ENCODE measurements around the gene IL11. TPM values are rescaled to one million over a fixed set of nuclear protein-coding genes. Genes with fewer than 3 reads are reported as not detected.

IL11 gene
- total RNA-seq, 1 experiment from 2014 or later, result 3.9 TPM

DNA sequence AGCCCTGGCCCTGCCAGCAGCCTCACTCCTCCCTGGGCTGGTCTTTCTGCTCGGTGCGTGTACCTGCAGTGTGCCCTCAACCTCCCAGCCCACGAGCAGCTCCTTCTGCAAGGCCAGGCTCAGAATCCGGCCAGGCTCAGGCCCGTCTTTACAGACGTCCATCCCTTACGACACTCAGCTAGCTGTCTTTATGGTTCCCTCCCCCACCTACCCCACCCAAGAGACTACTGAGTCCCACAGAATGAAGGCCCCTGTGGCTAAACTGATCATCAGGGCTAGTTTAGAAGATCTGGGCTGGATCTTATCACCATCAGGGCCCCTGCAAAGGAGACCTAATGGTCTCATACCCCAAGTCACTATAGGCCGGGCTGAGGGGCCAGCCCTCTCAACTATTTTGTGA lies 55.9 kb downstream of the IL11 start:
- no peak overlapping the region for H3K4ac ChIP-seq (ENCODE audit: low read depth, low read length)
- H2BK5ac ChIP-seq (ENCODE audit: insufficient read length, low read length), result peak overlapping the region; percentile 55
- TF ChIP-seq, protein P1, sequence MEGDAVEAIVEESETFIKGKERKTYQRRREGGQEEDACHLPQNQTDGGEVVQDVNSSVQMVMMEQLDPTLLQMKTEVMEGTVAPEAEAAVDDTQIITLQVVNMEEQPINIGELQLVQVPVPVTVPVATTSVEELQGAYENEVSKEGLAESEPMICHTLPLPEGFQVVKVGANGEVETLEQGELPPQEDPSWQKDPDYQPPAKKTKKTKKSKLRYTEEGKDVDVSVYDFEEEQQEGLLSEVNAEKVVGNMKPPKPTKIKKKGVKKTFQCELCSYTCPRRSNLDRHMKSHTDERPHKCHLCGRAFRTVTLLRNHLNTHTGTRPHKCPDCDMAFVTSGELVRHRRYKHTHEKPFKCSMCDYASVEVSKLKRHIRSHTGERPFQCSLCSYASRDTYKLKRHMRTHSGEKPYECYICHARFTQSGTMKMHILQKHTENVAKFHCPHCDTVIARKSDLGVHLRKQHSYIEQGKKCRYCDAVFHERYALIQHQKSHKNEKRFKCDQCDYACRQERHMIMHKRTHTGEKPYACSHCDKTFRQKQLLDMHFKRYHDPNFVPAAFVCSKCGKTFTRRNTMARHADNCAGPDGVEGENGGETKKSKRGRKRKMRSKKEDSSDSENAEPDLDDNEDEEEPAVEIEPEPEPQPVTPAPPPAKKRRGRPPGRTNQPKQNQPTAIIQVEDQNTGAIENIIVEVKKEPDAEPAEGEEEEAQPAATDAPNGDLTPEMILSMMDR (conservative IDR thresholded peaks at IDR 0.05), result no peak
- no peaks in the 10 kb centered on the region; the same call in 1 of the 2 replicates for H3K27me3 ChIP-seq (ENCODE audit: insufficient read depth, low read length)
- no peak overlapping the region for H4K91ac ChIP-seq (ENCODE audit: insufficient read length, low read depth, low read length)
- H3K9me3 ChIP-seq (ENCODE audit: control insufficient read depth, low read depth, low read length), result no peaks in the 10 kb centered on the region
- no peak overlapping the region for H2BK12ac ChIP-seq (ENCODE audit: insufficient read length, low read depth, low read length)
- no peak overlapping the region for H3K23ac ChIP-seq (ENCODE audit: insufficient read length, low read depth, low read length)
- H3K27ac ChIP-seq (ENCODE audit: insufficient read length, low read depth, low read length), result no peak overlapping the region
- no peak overlapping the region for H3K4me2 ChIP-seq (ENCODE audit: insufficient read depth, insufficient read length, low read length)
- Mint-ChIP-seq H3K36me3 (ENCODE audit: insufficient read depth in 1 of 3, low read depth in 3 of 3) (peaks cover 4 to 10% (median 9%) of the 10 kb centered on the region in 3 experiments; a peak in 5 of 7 replicates), H3K4me1 (peaks cover 3 to 7% of the 10 kb centered on the region in 2 experiments; a peak in 3 of 4 replicates), H3K27me3 (ENCODE audit: low read depth) (peaks cover 3% of the 10 kb centered on the region), H3K27ac (peak overlapping the region in 2 of 3 experiments; percentile 44 to 85; a peak in 3 of 7 replicates), H3K4me3 (no peak overlapping the region), H3K9me3 (no peaks in the 10 kb centered on the region)
- H3K9ac ChIP-seq (ENCODE audit: extremely low read depth, insufficient read length, low read length), result no peak overlapping the region
- no peak overlapping the region for H4K8ac ChIP-seq (replicated peaks; ENCODE audit: insufficient read length, low read depth, low read length)
- no peak overlapping the region for H3T11ph ChIP-seq (ENCODE audit: low read length)
- no peak overlapping the region for H2BK20ac ChIP-seq (ENCODE audit: low read depth, low read length, poor library complexity, severe bottlenecking)
- no peaks in the 10 kb centered on the region for H3K79me2 ChIP-seq (ENCODE audit: insufficient read depth, low read length)
- no peak overlapping the region for H4K5ac ChIP-seq (ENCODE audit: insufficient read length, low read depth, low read length)
- no peak overlapping the region for H3K18ac ChIP-seq (ENCODE audit: insufficient read length, low read depth, low read length)
- DNase-seq, result peak; percentile 26
- no CpG with 5 or more reads among the region's 8 CpGs for WGBS (ENCODE audit: extremely low coverage, insufficient read length, low lambda C conversion rate)
- no peak overlapping the region for H2BK120ac ChIP-seq (ENCODE audit: low read depth, low read length, poor library complexity, severe bottlenecking)
- no peaks in the 10 kb centered on the region for H3K79me1 ChIP-seq (ENCODE audit: insufficient read depth, low read depth, low read length, poor library complexity, severe bottlenecking)
- no peak overlapping the region for H2AK5ac ChIP-seq (ENCODE audit: insufficient read length, low read length)
- H3K56ac ChIP-seq (ENCODE audit: insufficient read length, low read depth, low read length), result no peak overlapping the region
- no peaks in the 10 kb centered on the region for H3K23me2 ChIP-seq (ENCODE audit: insufficient read length, low read depth, low read length, poor library complexity, severe bottlenecking)
- no peaks in the 10 kb centered on the region for H3K4me1 ChIP-seq (ENCODE audit: insufficient read depth, low read length)
- no peak overlapping the region for H2AFZ ChIP-seq (ENCODE audit: low read length)
- H3K14ac ChIP-seq (ENCODE audit: insufficient read depth, low read length), result no peak overlapping the region; the same call in 1 of the 2 replicates
- H4K20me1 ChIP-seq (ENCODE audit: control insufficient read depth, insufficient read depth, insufficient read length), result no peaks in the 10 kb centered on the region
- no peak overlapping the region for H2BK15ac ChIP-seq (ENCODE audit: low read depth, low read length)

Other genes with a start within 250 kb of the IL11 start
- gene TNNT1, start 221.3 kb downstream of the IL11 start, total RNA-seq (2021), result 124 and 127 TPM in 2 replicates
- 36.9 and 41.0 TPM in 2 replicates for gene TNNI3, start 212.7 kb downstream of the IL11 start, total RNA-seq (2021)
- 3.0 and 4.6 TPM in 2 replicates for gene DNAAF3, start 203.8 kb downstream of the IL11 start, total RNA-seq (2021)
- 3.0 and 4.5 TPM in 2 replicates for gene SYT5, start 190.2 kb downstream of the IL11 start, total RNA-seq (2021)
- 0.24 and 0.33 TPM in 2 replicates for gene PTPRH, start 161.0 kb downstream of the IL11 start, total RNA-seq (2021)
- 3.6 and 4.5 TPM in 2 replicates for gene TMEM86B, start 141.7 kb downstream of the IL11 start, total RNA-seq (2021)
- gene PPP6R1, start 111.4 kb downstream of the IL11 start, total RNA-seq (2021), result 76.2 and 79.7 TPM in 2 replicates
- 47.4 and 50.7 TPM in 2 replicates for gene HSPBP1, start 90.4 kb downstream of the IL11 start, total RNA-seq (2021)
- 43.5 and 47.0 TPM in 2 replicates for gene BRSK1, start 86.5 kb downstream of the IL11 start, total RNA-seq (2021)
- gene TMEM150B, start 45.1 kb downstream of the IL11 start, total RNA-seq (2021), result 0.63 TPM in 1 of 2 replicates, not detected in the other
- 53.7 and 54.5 TPM in 2 replicates for gene KMT5C, start 30.6 kb downstream of the IL11 start, total RNA-seq (2021)
- gene COX6B2, start 15.7 kb downstream of the IL11 start, total RNA-seq (2021), result 4.0 and 5.0 TPM in 2 replicates
- 0.13 and 0.15 TPM in 2 replicates for gene GARIN5B, start 7.2 kb downstream of the IL11 start, total RNA-seq (2021)
- gene TMEM190, start 6.4 kb upstream of the IL11 start, total RNA-seq (2021), result 1.5 and 1.6 TPM in 2 replicates
- 3.8 and 4.8 TPM in 2 replicates for gene TMEM238, start 13.8 kb upstream of the IL11 start, total RNA-seq (2021)
- 2,076 and 2,130 TPM in 2 replicates for gene RPL28, start 15.5 kb upstream of the IL11 start, total RNA-seq (2021)
- 391 and 393 TPM in 2 replicates for gene UBE2S, start 37.3 kb upstream of the IL11 start, total RNA-seq (2021)
- gene SHISA7, start 72.8 kb upstream of the IL11 start, total RNA-seq (2021), result 0.31 TPM in 2 replicates
- gene ISOC2, start 91.2 kb upstream of the IL11 start, total RNA-seq (2021), result 68.2 and 72.2 TPM in 2 replicates
- gene C19orf85, start 94.3 kb upstream of the IL11 start, total RNA-seq (2021), result 1.2 and 2.1 TPM in 2 replicates
- 16.5 and 16.6 TPM in 2 replicates for gene ZNF628, start 106.2 kb upstream of the IL11 start, total RNA-seq (2021)
- gene NAT14, start 114.7 kb upstream of the IL11 start, total RNA-seq (2021), result 48.7 and 51.2 TPM in 2 replicates
- 2.5 and 3.2 TPM in 2 replicates for gene SSC5D, start 118.0 kb upstream of the IL11 start, total RNA-seq (2021)
- gene SBK2, start 166.7 kb upstream of the IL11 start, total RNA-seq (2021), result 2.5 and 2.8 TPM in 2 replicates
- 0.48 and 0.70 TPM in 2 replicates for gene SBK3, start 175.1 kb upstream of the IL11 start, total RNA-seq (2021)
- gene ZNF579, start 210.4 kb upstream of the IL11 start, total RNA-seq (2021), result 19.9 and 21.5 TPM in 2 replicates
- gene FIZ1, start 229.1 kb upstream of the IL11 start, total RNA-seq (2021), result 21.5 and 25.2 TPM in 2 replicates
- 2.9 and 3.0 TPM in 2 replicates for gene ZNF524, start 229.8 kb upstream of the IL11 start, total RNA-seq (2021)
- 13.8 and 14.3 TPM in 2 replicates for gene ZNF865, start 235.2 kb upstream of the IL11 start, total RNA-seq (2021)

Measured in H9 (cell line).